Activated naive CD8-positive, alpha-beta T cell treated with anti-CD3 and anti-CD28 coated beads, Interleukin-2, amount 50 U/mL, for 16 hours (primary cell): ENCODE measurements around the gene ROBO4.

Experiments
- DNase-seq: peaks from one replicate; pipeline ENCODE4 v3.0.0-alpha.2; 2020; ENCODE audit warnings: low read depth, low spot score

Gene ROBO4

GRCh38 chr11:124873951-124874350 is 23.7 kb downstream of the ROBO4 start:
- no peak for DNase-seq

- DNase-seq: no peak
These were observed 24.9 kb downstream of the ROBO4 start for GRCh38 chr11:124872741-124873140.

GRCh38 chr11:124872280-124872679 is 25.4 kb downstream of the ROBO4 start:
- no peak for DNase-seq

GRCh38 chr11:124870430-124870829 is 27.2 kb downstream of the ROBO4 start:
- no peak for DNase-seq

- DNase-seq: no peak
These were observed 27.7 kb downstream of the ROBO4 start for GRCh38 chr11:124869856-124870387.

- DNase-seq: no peak
These were observed 28.3 kb downstream of the ROBO4 start for GRCh38 chr11:124869331-124869730.

GRCh38 chr11:124868331-124869274 is 29.1 kb downstream of the ROBO4 start:
- DNase-seq: no peak

- DNase-seq: no peak
These were observed 30.0 kb downstream of the ROBO4 start for GRCh38 chr11:124867700-124868099.

GRCh38 chr11:124865902-124866851 is 31.5 kb downstream of the ROBO4 start:
- DNase-seq: no peak

- DNase-seq: no peak
These were observed 32.3 kb downstream of the ROBO4 start, which contains the start of gene ROBO3 for GRCh38 chr11:124865181-124865901. Gene ROBO3 (plus strand): TSS chr11:124865432. CDS start chr11:124865578, 146 bp downstream.

- DNase-seq: no peak
These were observed 32.8 kb downstream of the ROBO4 start for GRCh38 chr11:124864892-124865180.

- no peak for DNase-seq
These were observed 33.3 kb downstream of the ROBO4 start for GRCh38 chr11:124864176-124864891.

GRCh38 chr11:124863826-124864165 is 33.9 kb downstream of the ROBO4 start:
- DNase-seq: no peak

GRCh38 chr11:124863137-124863825 is 34.4 kb downstream of the ROBO4 start:
- DNase-seq: no peak

- DNase-seq: no peak
These were observed 36.0 kb downstream of the ROBO4 start for GRCh38 chr11:124861670-124862069.

GRCh38 chr11:124859171-124859570 is 38.5 kb downstream of the ROBO4 start:
- no peak for DNase-seq

GRCh38 chr11:124846070-124846673 is 51.5 kb downstream of the ROBO4 start:
- no peak for DNase-seq

GRCh38 chr11:124844664-124845079 is 53.0 kb downstream of the ROBO4 start:
- no peak for DNase-seq

GRCh38 chr11:124843616-124843910 is 54.1 kb downstream of the ROBO4 start:
- no peak for DNase-seq

- no peak for DNase-seq
These were observed 55.4 kb downstream of the ROBO4 start for GRCh38 chr11:124842305-124842704.
